ENCODE data around the gene EML3. TPM values are rescaled to one million over a fixed set of nuclear protein-coding genes. Genes with fewer than 3 reads are reported as not detected.
A peak's percentile ranks its signal among the peaks of the same experiment; 100 is the strongest.
"Not testable (repeated sequence)": the region's sequence is repeated elsewhere in the genome, so short reads cannot be mapped to it uniquely, and the experiment has no call there.

EML3 gene
- total and polyA plus RNA-seq, 12 donors: 7.7 to 50.4 (median 16.2) TPM

- WGBS, 2 donors: 37 to 40% methylated on average over 16 of the region's 16 CpGs
- peaks cover 0 to 21% (median 16%) of the 10 kb centered on the region in 9 donors for H3K4me1 ChIP-seq
- H3K9me3 ChIP-seq: no peaks in the 10 kb centered on the region
- intact Hi-C loops (cut with DNase I): loop anchor here in 1 of 10 donors (5.0 kb wide), 1 partner anchor 40 kb away; the partner anchor contains the start of genes EML3 and ROM1
- TF ChIP-seq CTCF (IDR thresholded peaks at IDR 0.05): no peak
- no peaks in the 10 kb centered on the region for H3K27me3 ChIP-seq
- peak overlapping the region; percentile 70 to 100 (median 90) for H3K4me3 ChIP-seq
- peak in 2 of 8 donors; percentile 3 to 9 for ATAC-seq
- H3K27ac ChIP-seq: peak overlapping the region; percentile 80 to 98 (median 93)
- H3K36me3 ChIP-seq: peaks cover 0 to 33% (median 16%) of the 10 kb centered on the region in 9 donors
- no peak for DNase-seq
These were observed 39.8 kb upstream of the EML3 start for GRCh38 chr11:62652161-62653006.

GRCh38 chr11:62650283-62650682 lies 37.7 kb upstream of the EML3 start:
- not testable (repeated sequence) for DNase-seq, ATAC-seq, H3K27me3 ChIP-seq, H3K27ac ChIP-seq, H3K4me3 ChIP-seq, H3K9me3 ChIP-seq
- H3K4me1 ChIP-seq: peaks cover 8 to 35% (median 29%) of the 10 kb centered on the region in 9 donors
- WGBS, 2 donors: 94 to 95% methylated on average over 12 of the region's 12 CpGs
- intact Hi-C loops (cut with DNase I): loop anchor here in 1 of 10 donors (5.0 kb wide), 1 partner anchor 38 kb away; the partner anchor contains the start of genes EML3 and ROM1
- peaks cover 0 to 36% (median 17%) of the 10 kb centered on the region in 9 donors for H3K36me3 ChIP-seq

GRCh38 chr11:62649486-62649885 lies 36.9 kb upstream of the EML3 start:
- Histone ChIP-seq H3K27me3 (no peaks in the 10 kb centered on the region), H3K9me3 (no peaks in the 10 kb centered on the region), H3K27ac (no peak overlapping the region), H3K4me1 (peaks cover 12 to 43% (median 37%) of the 10 kb centered on the region in 9 donors), H3K36me3 (peaks cover 0 to 38% (median 17%) of the 10 kb centered on the region in 9 donors), H3K4me3 (no peak overlapping the region)
- 93 to 94% methylated on average over 11 of the region's 11 CpGs for WGBS, 2 donors
- DNase-seq (no peak), ATAC-seq (no peak)
- intact Hi-C loops (cut with DNase I): no loop called here
- TF ChIP-seq CTCF (IDR thresholded peaks at IDR 0.05): no peak

GRCh38 chr11:62648967-62649364 lies 36.4 kb upstream of the EML3 start:
- WGBS, 2 donors: 82 to 85% methylated on average over 11 of the region's 11 CpGs
- H3K9me3 ChIP-seq: no peaks in the 10 kb centered on the region
- peaks cover 12 to 44% (median 40%) of the 10 kb centered on the region in 9 donors for H3K4me1 ChIP-seq
- TF ChIP-seq CTCF (IDR thresholded peaks at IDR 0.05): no peak
- intact Hi-C loops (cut with DNase I): no loop called here
- H3K36me3 ChIP-seq: peaks cover 0 to 43% (median 17%) of the 10 kb centered on the region in 9 donors
- DNase-seq (no peak), ATAC-seq (no peak)
- no peak overlapping the region for H3K4me3 ChIP-seq
- no peaks in the 10 kb centered on the region for H3K27me3 ChIP-seq
- no peak overlapping the region for H3K27ac ChIP-seq
